ENCODE results near the gene THAP4. TPM values are rescaled to one million over a fixed set of nuclear protein-coding genes. Genes with fewer than 3 reads are reported as not detected.

The THAP4 gene
- total RNA-seq, 1 donor from 2014 or later = 68.8 TPM

- DNase-seq = no peak
- intact Hi-C loops (cut with micrococcal nuclease) = no loop called here
- Histone ChIP-seq H3K9me3 (replicated peaks) (no peaks in the 10 kb centered on the region), H3K36me3 (peaks cover 41% of the 10 kb centered on the region), H3K4me3 (no peak overlapping the region), H3K27ac (replicated peaks) (peak overlapping the region; percentile 0), H3K27me3 (ENCODE audit: low read depth) (no peaks in the 10 kb centered on the region), H3K4me1 (peaks cover 55% of the 10 kb centered on the region)
- TF ChIP-seq CTCF (IDR thresholded peaks at IDR 0.05; ENCODE audit: borderline replicate concordance) = no peak
Measured at GRCh38 chr2:241649927-241650326, 13.0 kb upstream of the THAP4 start.

GRCh38 chr2:241649404-241649803 is 12.4 kb upstream of the THAP4 start:
- intact Hi-C loops (cut with micrococcal nuclease) = no loop called here
- TF ChIP-seq CTCF (IDR thresholded peaks at IDR 0.05; ENCODE audit: borderline replicate concordance) = no peak
- Histone ChIP-seq H3K9me3 (replicated peaks) (no peaks in the 10 kb centered on the region), H3K36me3 (peaks cover 36% of the 10 kb centered on the region), H3K27ac (replicated peaks) (peak overlapping the region; percentile 0), H3K4me1 (peaks cover 56% of the 10 kb centered on the region), H3K4me3 (no peak overlapping the region), H3K27me3 (ENCODE audit: low read depth) (no peaks in the 10 kb centered on the region)
- peak; percentile 51 for DNase-seq

GRCh38 chr2:241648453-241648852 is 11.5 kb upstream of the THAP4 start:
- H3K27me3 ChIP-seq (ENCODE audit: low read depth) = no peaks in the 10 kb centered on the region
- intact Hi-C loops (cut with micrococcal nuclease) = no loop called here
- H3K36me3 ChIP-seq = peaks cover 26% of the 10 kb centered on the region
- H3K27ac ChIP-seq (replicated peaks) = no peak overlapping the region
- no peak for DNase-seq
- H3K4me3 ChIP-seq = no peak overlapping the region
- H3K4me1 ChIP-seq = peaks cover 56% of the 10 kb centered on the region
- H3K9me3 ChIP-seq (replicated peaks) = no peaks in the 10 kb centered on the region
- no peak for TF ChIP-seq CTCF (IDR thresholded peaks at IDR 0.05; ENCODE audit: borderline replicate concordance)

- H3K27me3 ChIP-seq (ENCODE audit: low read depth) = no peaks in the 10 kb centered on the region
- no peak for TF ChIP-seq CTCF (IDR thresholded peaks at IDR 0.05; ENCODE audit: borderline replicate concordance)
- intact Hi-C loops (cut with micrococcal nuclease) = no loop called here
- no peak overlapping the region for H3K4me3 ChIP-seq
- H3K4me1 ChIP-seq = peaks cover 71% of the 10 kb centered on the region
- DNase-seq = no peak
- H3K27ac ChIP-seq (replicated peaks) = no peak overlapping the region
- no peaks in the 10 kb centered on the region for H3K9me3 ChIP-seq (replicated peaks)
- peaks cover 2% of the 10 kb centered on the region for H3K36me3 ChIP-seq
Measured at GRCh38 chr2:241645915-241646645, 9.1 kb upstream of the THAP4 start.

GRCh38 chr2:241645056-241645914 is 8.3 kb upstream of the THAP4 start:
- Histone ChIP-seq H3K4me1 (peaks cover 76% of the 10 kb centered on the region), H3K9me3 (replicated peaks) (no peaks in the 10 kb centered on the region), H3K27ac (replicated peaks) (no peak overlapping the region), H3K36me3 (no peaks in the 10 kb centered on the region), H3K27me3 (ENCODE audit: low read depth) (no peaks in the 10 kb centered on the region), H3K4me3 (no peak overlapping the region)
- no peak for TF ChIP-seq CTCF (IDR thresholded peaks at IDR 0.05; ENCODE audit: borderline replicate concordance)
- no peak for DNase-seq
- intact Hi-C loops (cut with micrococcal nuclease) = no loop called here

Data from left ventricle myocardium inferior (tissue), 1 donor.